RKO (cell line): ENCODE measurements around the gene PRR14L.
A peak's percentile ranks its signal among the peaks of the same experiment; 100 is the strongest.
"Not testable (repeated sequence)": the region's sequence is repeated elsewhere in the genome, so short reads cannot be mapped to it uniquely, and the experiment has no call there.

Source experiments
- DNase-seq: peaks from one replicate; pipeline ENCODE4 v3.0.0-alpha.2; 2016; ENCODE audit warnings: low spot score

Gene PRR14L

DNA sequence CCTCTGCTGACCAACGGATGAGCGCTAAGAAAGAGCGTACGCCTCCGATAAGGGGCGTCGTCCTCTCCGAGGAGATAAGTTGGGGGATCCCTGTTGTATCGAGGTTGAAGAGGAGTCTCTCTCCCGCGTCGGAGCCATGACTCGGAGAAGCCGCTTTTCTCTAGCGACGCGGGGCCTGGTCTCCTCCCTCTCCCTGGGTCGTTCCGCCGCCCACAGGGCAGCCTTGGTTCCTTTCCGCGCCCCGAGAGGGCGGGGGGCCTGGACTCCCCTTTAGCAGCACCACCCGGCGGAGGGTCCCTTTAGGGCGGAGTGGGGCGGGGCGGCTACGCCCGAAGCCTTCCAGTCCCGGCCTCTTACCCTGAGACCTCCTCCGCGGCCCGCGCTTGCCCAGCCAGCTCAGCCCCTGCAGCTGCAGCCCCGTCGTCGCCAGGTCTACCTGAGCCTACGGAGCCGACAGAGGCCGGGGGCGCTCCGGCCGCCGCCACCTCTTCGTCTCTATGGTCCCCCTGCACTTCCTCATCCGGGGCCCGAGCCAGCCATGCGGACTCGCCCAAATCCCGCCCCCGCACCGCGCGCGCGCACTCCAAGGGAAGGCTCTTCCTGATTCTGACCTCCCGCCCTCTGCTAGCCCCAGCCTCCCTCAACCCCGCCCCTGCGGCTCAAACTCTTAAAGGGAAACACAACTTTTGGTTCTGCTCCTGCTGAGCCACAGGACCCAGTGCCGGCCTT is at the start of gene PRR14L:
PRR14L (minus strand) TSS at position 497 of the 729 bp plus-strand sequence. CDS start 11,272 bp downstream, outside the sequence.
- DNase-seq = peak; percentile 94

DNA sequence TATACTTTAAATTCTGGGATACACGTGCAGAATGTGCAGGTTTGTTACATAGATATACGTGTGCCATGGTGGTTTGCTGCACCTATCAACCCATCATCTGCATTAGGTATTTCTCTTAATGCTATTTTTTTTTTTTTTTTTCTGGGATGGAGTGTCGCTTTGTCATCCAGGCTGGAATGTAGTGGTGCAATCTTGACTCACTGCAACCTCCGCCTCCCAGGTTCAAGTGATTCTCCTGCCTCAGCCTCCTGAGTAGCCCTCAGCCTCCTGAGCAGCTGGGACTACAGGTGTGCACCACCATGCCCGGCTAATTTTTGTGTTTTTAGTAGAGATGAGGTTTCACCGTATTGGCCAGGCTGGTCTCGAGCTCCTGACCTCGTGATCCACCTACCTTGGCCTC is 49.4 kb upstream of the PRR14L start:
- DNase-seq = not testable (repeated sequence)

- DNase-seq = no peak
Measured at GRCh38 chr22:31790240-31790639, 40.3 kb upstream of the PRR14L start.

DNA sequence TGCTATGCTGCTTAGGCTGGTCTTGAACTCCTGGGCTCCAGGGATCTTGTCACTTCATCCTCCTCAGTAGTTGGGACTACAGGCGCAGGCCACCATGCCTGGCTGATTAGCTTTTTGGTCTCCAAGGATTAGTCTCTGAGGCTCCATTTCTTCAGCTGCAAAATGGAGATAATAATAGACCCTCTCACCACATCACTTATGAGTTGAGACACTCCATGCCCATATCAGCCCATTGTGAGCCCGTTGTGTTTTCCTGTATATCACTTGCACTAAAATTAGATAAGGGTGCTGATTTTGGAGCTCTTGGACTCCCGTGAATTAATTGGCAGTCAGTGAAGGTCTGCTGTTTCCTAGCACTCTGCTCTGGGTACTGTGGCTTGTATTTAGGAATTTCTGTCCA is 39.9 kb upstream of the PRR14L start:
- no peak for DNase-seq

GRCh38 chr22:31776231-31776630 is 26.3 kb upstream of the PRR14L start:
- no peak for DNase-seq

GRCh38 chr22:31773416-31773815 is 23.5 kb upstream of the PRR14L start:
- no peak for DNase-seq

- no peak for DNase-seq
Measured at GRCh38 chr22:31768422-31769059, 18.6 kb upstream of the PRR14L start.

- no peak for DNase-seq
Measured at GRCh38 chr22:31764785-31765184, 14.9 kb upstream of the PRR14L start.

DNA sequence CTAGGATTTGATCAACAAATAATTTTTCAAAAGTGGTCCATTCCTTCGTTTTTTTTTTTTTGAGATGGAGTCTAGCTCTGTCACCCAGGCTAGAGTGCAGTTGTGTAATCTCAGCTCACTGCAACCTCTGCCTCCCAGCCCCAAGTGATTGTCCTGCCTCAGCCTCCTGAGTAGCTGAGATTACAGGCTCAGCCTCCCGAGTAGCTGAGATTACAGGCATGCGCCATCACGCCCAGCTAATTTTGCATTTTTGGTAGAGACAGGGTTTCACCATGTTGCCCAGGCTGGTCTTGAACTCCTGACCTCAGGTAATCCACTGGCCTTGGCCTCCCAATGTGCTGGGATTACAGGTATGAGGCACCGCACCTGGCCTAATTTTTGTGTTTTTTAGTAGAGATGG is 8.9 kb upstream of the PRR14L start:
- DNase-seq = not testable (repeated sequence)

GRCh38 chr22:31757265-31757664 is 7.3 kb upstream of the PRR14L start:
- no peak for DNase-seq

- DNase-seq = no peak
Measured at GRCh38 chr22:31754813-31755212, 4.9 kb upstream of the PRR14L start.

DNA sequence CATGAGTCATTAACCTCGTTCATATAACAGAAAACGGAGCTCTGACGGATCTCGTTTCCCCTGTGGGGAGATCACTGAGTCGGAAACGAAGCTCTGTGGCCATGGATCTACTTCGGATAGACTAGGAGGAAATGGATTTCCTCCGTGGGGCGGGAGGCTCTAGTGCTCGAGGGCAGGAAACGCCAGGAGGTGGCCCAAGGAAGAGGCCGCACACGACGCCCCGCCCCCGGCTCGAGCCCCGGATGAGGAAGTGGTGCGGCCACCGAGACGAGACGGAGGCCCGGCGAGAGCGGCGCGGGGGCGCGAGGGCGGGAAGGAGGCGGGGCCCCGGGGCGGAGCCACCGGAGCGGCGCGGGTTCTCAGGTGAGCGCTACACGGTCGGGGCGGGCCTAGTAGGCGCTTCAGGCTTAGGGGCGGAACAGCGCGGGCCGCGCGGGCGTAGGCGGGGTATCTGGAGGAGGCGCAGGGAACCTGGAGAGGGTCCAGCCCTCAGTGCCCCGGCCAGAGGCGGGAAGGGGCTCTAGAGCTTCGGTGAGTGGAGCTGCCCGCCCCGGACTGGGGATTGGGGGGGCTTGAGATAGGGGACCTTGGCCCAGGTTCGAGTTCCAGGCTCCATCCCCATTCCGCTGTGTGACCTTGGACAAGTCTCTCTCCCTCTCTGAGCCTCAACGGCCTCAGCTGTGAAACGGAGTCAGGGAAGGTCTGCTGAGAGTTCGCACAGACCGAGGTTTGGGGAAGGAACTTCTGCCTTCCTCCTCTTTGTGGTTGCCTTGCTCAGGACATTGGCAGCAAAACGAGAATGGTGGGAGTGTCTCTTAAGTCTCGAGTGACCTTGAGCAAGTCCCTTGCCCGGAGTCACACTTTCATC is 3.9 kb upstream of the PRR14L start, which contains the start of gene DEPDC5:
DEPDC5 (plus strand) TSS at position 386 of the 868 bp plus-strand sequence. CDS start 903 bp downstream, outside the sequence.
- peak; percentile 94 for DNase-seq

- DNase-seq = no peak
Measured at GRCh38 chr22:31753005-31753633, 3.2 kb upstream of the PRR14L start.

- DNase-seq = no peak
Measured at GRCh38 chr22:31752096-31752847, 2.3 kb upstream of the PRR14L start.

DNA sequence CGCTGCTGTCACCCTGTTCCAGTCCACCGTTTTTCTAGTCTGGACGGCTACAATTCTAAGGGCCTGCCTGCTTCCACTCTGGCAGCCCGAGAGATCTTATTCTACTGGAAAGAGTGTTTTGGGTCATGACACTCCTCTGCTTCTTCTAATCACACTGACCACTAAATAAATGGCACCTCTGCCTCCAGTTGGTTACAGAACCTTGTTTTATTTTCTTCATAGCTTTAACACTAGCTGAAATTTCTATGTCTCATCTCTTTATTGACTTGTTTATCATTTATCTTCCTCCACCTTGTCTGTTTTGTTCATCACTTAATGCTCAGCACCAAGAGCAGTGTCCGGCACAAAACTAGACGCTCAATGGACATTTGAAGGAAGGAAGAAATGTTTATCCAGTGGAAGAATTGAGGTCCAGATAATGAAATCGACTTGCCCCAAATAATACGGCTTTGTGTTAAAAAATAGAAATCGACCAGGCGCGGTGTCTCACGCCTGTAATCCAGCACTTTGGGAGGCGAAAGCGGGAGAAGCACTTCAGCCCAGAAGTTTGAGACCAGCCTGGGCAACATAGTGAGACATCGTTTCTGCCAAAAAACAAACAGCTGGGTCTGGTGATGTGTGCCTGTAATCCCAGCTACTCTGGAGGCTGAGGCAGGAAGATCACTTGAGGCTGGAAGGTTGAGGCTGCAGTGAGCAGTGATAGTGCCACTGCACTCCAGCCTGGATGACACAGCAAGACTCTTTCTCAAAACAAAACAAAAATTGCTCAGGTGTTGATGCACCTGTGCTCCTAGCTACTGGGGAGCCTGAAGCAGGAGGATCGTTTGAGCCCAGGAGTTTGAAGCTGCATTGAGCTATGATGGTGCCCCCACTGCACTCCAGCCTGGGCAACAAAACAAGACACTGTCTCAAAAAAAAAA is 693 bp upstream of the PRR14L start:
- DNase-seq = no peak

DNA sequence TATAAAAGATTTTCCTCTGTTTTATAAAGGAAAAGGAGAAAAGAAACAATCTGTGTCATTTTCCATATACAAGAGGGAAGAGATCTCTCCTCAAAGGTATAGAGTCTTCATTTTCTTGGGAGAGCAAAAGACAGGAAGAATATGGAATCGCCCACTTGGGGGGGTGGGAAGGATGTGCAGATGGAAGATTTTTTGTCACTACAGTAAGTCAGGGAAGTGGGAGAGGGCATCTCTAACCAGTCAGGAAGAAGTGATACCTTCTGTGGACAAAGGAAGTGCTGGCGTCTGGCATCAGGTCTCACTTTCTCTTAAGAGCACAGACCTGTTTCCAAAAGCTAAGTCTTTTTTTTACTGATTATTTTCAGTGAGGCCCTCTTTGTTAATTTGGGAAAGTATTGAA is 1.4 kb downstream of the PRR14L start:
- peak; percentile 55 for DNase-seq

- DNase-seq = no peak
Measured at GRCh38 chr22:31747441-31747840, 2.5 kb downstream of the PRR14L start.

DNA sequence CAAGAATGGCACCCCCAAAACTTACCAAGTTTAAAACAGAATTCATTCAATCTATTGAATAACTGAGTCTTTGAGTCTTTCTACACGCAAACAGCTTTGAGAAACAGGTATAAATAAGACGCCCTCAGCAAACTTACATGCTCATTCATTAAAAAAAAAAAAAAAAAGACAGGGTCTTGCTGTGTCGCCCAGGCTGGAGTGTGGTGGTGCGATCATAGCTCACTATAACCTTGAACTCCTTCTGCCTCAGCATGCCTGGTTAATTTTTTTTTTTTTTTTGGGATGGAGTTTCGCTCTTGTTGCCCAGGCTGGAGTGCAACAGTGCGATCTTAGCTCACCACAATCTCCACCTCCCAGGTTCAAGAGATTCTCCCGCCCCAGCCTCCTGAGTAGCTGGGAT is 6.1 kb downstream of the PRR14L start:
- DNase-seq = no peak

DNA sequence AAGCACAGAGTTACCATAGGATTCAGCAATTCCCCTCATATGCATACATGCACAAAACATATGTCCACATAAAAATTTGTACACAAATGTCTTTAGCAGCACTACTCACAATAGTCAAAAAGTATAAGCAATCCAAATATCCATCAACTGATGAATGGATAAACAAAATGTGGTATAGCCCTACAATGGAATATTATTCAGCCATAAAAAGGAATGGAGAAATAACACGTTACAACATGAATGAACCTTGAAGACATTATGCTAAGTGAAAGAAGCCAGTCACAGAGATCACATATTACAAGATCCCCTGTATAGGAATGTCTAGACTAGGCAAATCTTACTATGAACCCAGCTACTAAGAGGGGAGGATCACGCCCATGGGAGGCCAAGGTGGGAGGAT is 7.2 kb downstream of the PRR14L start:
- DNase-seq = no peak

DNA sequence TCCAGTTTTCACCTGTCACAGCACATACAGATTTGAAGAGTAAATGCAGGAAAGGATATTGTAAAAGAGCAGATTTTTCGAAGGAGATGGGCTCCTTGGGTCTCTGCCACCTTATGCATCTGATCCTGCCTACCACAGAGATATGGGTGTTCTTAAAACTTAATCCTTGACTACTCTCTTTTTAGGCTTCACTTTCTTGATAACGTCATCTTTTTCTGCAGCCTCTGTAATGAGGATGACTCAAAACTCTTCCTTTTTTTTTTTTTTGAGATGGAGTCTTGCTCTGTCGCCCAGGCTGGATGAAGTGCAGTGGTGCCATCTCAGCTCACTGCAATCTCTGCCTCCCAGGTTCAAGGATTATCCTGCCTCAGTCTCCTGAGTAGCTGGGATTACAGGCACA is 7.8 kb downstream of the PRR14L start:
- no peak for DNase-seq
